GM12878 (cell line): ENCODE results near the gene POLRMT. TPM values are rescaled to one million over a fixed set of nuclear protein-coding genes. Genes with fewer than 3 reads are reported as not detected.
A peak's percentile ranks its signal among the peaks of the same experiment; 100 is the strongest.
"Not testable (repeated sequence)": the region's sequence is repeated elsewhere in the genome, so short reads cannot be mapped to it uniquely, and the experiment has no call there.

Experiments
- ATAC-seq: fragments of 200-7000 bp; cut with Tn5 transposase; 3 replicates; pipeline ENCODE4 v1.9.1; 2020; ENCODE audit warnings: mild to moderate bottlenecking, moderate library complexity
- BruUV-seq: library from RNA; stranded (reverse); fragments of 400-500 nt; replicated peaks from 2 replicates; lab custom pipeline; 2021; lab: Mats Ljungman, UMichigan
- CTCF ChIA-PET: fragments of 300-600 bp; sonication (Branson Sonifier 250); formaldehyde crosslinking; extraction: SDS; loops from one replicate; lab custom pipeline; 2021; ENCODE audit warnings: inconsistent platforms; lab: Yijun Ruan, JAX
- POLR2A ChIA-PET: fragments of 350-600 bp; formaldehyde crosslinking; extraction: SDS; loops from one replicate; lab custom pipeline; 2021; ENCODE audit warnings: inconsistent platforms; lab: Charles Lee
- RAD21 ChIA-PET: fragments of 300-600 bp; sonication (Branson Sonifier 250); formaldehyde crosslinking; loops from one replicate; lab custom pipeline; 2023; ENCODE audit warnings: antibody characterized with exemption; ENCODE audit not compliant: unreplicated experiment; lab: Charles Lee
- SMC1A ChIA-PET: fragments of 300-600 bp; sonication (Branson Sonifier 250); formaldehyde crosslinking; loops from one replicate; lab custom pipeline; 2023; ENCODE audit not compliant: unreplicated experiment, uncharacterized antibody; lab: Charles Lee
- DNase-seq: peaks from one replicate; pipeline ENCODE4 v3.0.0-alpha.2; 2011; ENCODE audit warnings: low read depth, low spot score
- FAIRE-seq: peaks from 3 replicates; lab custom pipeline; 2011; peaks lifted over from hg19 to GRCh38; lab: Jason Lieb, UNC
- H2AFZ ChIP-seq: 2 replicates; pipeline ENCODE4 v1.6.0; 2011; ENCODE audit warnings: low read depth, low read length, control low read depth; ENCODE audit not compliant: control insufficient read depth
- H3K27ac ChIP-seq: 2 replicates; pipeline ENCODE4 v1.5.1; 2011; ENCODE audit warnings: control low read depth; ENCODE audit not compliant: control insufficient read depth, insufficient read depth
- H3K27me3 ChIP-seq, 2 experiments: replicated peaks in 1 of 2; 2 replicates each; pipeline versions ENCODE4 v1.6.0 to v1.6.1; 2011; ENCODE audit warnings: low read length in 1 of 2; ENCODE audit not compliant: control insufficient read depth in 2 of 2, insufficient read depth in 2 of 2
- H3K36me3 ChIP-seq, 2 experiments: 2 replicates each; pipeline ENCODE4 v1.5.1; 2011; ENCODE audit warnings: low read length in 1 of 2; ENCODE audit not compliant: control insufficient read depth in 2 of 2, insufficient read depth in 2 of 2
- H3K4me1 ChIP-seq: 2 replicates; pipeline ENCODE4 v1.6.1; 2011; ENCODE audit warnings: mild to moderate bottlenecking, low read length, moderate library complexity, mixed read lengths; ENCODE audit not compliant: control insufficient read depth, insufficient read depth
- H3K4me2 ChIP-seq: 2 replicates; pipeline ENCODE4 v1.6.0; 2011; ENCODE audit warnings: control low read depth; ENCODE audit not compliant: control insufficient read depth, insufficient read depth
- H3K4me3 ChIP-seq: fragments of 200-600 bp; sonication (generic); 2 replicates; pipeline ENCODE4 v1.5.1; 2016
- H3K79me2 ChIP-seq: 2 replicates; pipeline ENCODE4 v1.6.0; 2011; ENCODE audit warnings: low read length; ENCODE audit not compliant: control insufficient read depth, insufficient read depth
- H3K9ac ChIP-seq: 2 replicates; pipeline ENCODE4 v1.8.0; 2011; ENCODE audit warnings: low read length, control low read depth, mixed read lengths; ENCODE audit not compliant: control insufficient read depth, insufficient read depth
- H3K9me3 ChIP-seq: replicated peaks from 3 replicates; pipeline ENCODE4 v1.5.1; 2011; ENCODE audit warnings: mild to moderate bottlenecking, low read length; ENCODE audit not compliant: control insufficient read depth, insufficient read depth
- H4K20me1 ChIP-seq: 2 replicates; pipeline ENCODE4 v1.6.0; 2011; ENCODE audit not compliant: control insufficient read depth, insufficient read depth
- BMI1 ChIP-seq: fragments of 450-650 bp; IDR thresholded peaks from 2 replicates; pipeline ENCODE4 v1.6.1; 2016; ENCODE audit warnings: mild to moderate bottlenecking, moderate library complexity, borderline replicate concordance
- FOXM1 ChIP-seq: IDR thresholded peaks from 2 replicates; pipeline ENCODE4 v1.6.1; 2012; ENCODE audit warnings: low read depth, mild to moderate bottlenecking, inconsistent platforms, low read length, moderate library complexity
- KAT2A ChIP-seq: conservative IDR thresholded peaks from 2 replicates; pipeline ENCODE4 v1.6.1; 2011; ENCODE audit warnings: low read depth, low read length; ENCODE audit not compliant: control insufficient read depth
- MAX ChIP-seq: IDR thresholded peaks from 2 replicates; pipeline ENCODE4 v1.6.1; 2012; ENCODE audit warnings: low read depth, low read length, improper control_type of control experiment
- PAX5 ChIP-seq: IDR thresholded peaks from 2 replicates; pipeline ENCODE4 v1.6.1; 2011; ENCODE audit warnings: low read depth, low read length, borderline replicate concordance
- ZNF687 ChIP-seq: fragments of 450-650 bp; IDR thresholded peaks from 2 replicates; pipeline ENCODE4 v1.6.1; 2017; ENCODE audit warnings: mild to moderate bottlenecking, moderate library complexity
- whole genome bisulfite sequencing: methylation state at CpG from one replicate; pipeline ENCODE4 v1.1.6; 2016; ENCODE audit warnings: low lambda C conversion rate; ENCODE audit not compliant: insufficient replicate concordance, insufficient coverage; ENCODE audit errors: missing lambda C conversion rate; 5-methylcytosine and 5-hydroxymethylcytosine counted together
- in situ Hi-C: fragments of 300-500 bp; cut with MboI; formaldehyde crosslinking; loops from 9 replicates; pipeline ENCODE4 v1.14.3; 2018; ENCODE audit warnings: mixed read lengths
- intact Hi-C: fragments of 100-400 bp; cut with micrococcal nuclease; formaldehyde crosslinking; loops from one replicate; pipeline ENCODE4 v1.14.2; 2022; ENCODE audit not compliant: unreplicated experiment
- polyA plus RNA-seq, 11 experiments: library from polyadenylated mRNA; depleted of rRNA in 4 of 11; unstranded in 6 of 11; stranded (reverse) in 5 of 11; fragments of >200 nt; fragmentation: Nextera tagmentation in 4 of 11; fragmentation: Illumina TruSeq in 1 of 11; extraction: Ambion mirVana in 4 of 11; extraction: Trizol in 1 of 11; gene quantifications; 1 replicate in 1 of 11; 2 replicates in 10 of 11; pipeline versions ENCODE4 v1.2.1 to v1.2.3, GENCODE V29; 2011 to 2016; ENCODE audit warnings: inconsistent platforms in 2 of 11, missing spikeins in 2 of 11, low read depth in 1 of 11
- total RNA-seq, 4 experiments: library from RNA; depleted of rRNA in 3 of 4; stranded (reverse); fragments of >200 nt in 3 of 4; fragmentation: Illumina TruSeq in 1 of 4; extraction: Trizol in 1 of 4; gene quantifications; 2 replicates each; pipeline versions ENCODE4 v1.2.1 to v1.2.3, GENCODE V29; 2013 to 2021
- TF ChIP-seq, protein P1 (sequence below): fragments of 150-350 bp; IDR thresholded peaks from 2 replicates; pipeline ENCODE4 v1.6.1; 2014; ENCODE audit warnings: mild to moderate bottlenecking, low read depth, low read length

The POLRMT gene
- total and polyA plus RNA-seq, 10 of the 15 experiments (the other 5 are each of a cell fraction or from before 2014, with no cell fraction given) = 9.9 to 57.6 (median 34.6) TPM

DNA sequence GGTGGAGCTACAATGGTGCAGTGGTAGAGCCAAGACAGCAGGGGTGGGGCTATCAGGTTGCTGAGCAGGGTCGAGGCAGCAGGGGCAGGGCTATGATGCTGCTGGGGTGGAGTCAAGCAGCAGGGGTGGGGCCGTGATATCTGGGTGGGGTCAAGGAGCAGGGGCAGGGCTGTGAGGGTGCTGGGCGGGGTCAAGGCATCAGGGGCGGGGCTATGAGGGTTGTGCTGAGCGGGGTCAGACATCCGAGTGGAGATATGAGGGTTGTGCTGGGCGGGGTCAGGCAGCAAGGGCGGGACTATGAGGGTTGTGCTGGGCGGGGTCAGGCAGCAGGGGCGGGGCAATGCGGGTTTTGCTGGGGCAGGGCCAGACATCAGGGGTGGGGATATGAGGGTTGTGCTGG is 29.0 kb downstream of the POLRMT start:
- Histone ChIP-seq H3K79me2 (no peaks in the 10 kb centered on the region), H2AFZ (no peak overlapping the region)
- no peak for TF ChIP-seq MAX
- TF ChIP-seq KAT2A = no peak
- no peak for TF ChIP-seq BMI1
- TF ChIP-seq, protein P1, sequence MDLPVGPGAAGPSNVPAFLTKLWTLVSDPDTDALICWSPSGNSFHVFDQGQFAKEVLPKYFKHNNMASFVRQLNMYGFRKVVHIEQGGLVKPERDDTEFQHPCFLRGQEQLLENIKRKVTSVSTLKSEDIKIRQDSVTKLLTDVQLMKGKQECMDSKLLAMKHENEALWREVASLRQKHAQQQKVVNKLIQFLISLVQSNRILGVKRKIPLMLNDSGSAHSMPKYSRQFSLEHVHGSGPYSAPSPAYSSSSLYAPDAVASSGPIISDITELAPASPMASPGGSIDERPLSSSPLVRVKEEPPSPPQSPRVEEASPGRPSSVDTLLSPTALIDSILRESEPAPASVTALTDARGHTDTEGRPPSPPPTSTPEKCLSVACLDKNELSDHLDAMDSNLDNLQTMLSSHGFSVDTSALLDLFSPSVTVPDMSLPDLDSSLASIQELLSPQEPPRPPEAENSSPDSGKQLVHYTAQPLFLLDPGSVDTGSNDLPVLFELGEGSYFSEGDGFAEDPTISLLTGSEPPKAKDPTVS = no peak
- TF ChIP-seq PAX5 = no peak
- TF ChIP-seq ZNF687 = no peak
- TF ChIP-seq FOXM1 = no peak
- TF ChIP-seq, all 136 proteins: peak for 0
- FAIRE-seq (no peak), DNase-seq (no peak), ATAC-seq (peak; percentile 85)
- Histone ChIP-seq H3K9me3 (no peaks in the 10 kb centered on the region), H3K9ac (no peak overlapping the region), H4K20me1 (no peaks in the 10 kb centered on the region), H3K4me2 (no peak overlapping the region), H3K27me3 (no peaks in the 10 kb centered on the region), H3K4me1 (no peaks in the 10 kb centered on the region), H3K36me3 (no peaks in the 10 kb centered on the region), H3K4me3 (no peak overlapping the region), H3K27ac (no peak overlapping the region)
- ChIA-PET CTCF (no interaction called here), RAD21 (no interaction called here), POLR2A (no interaction called here), SMC1A (no interaction called here)
- intact Hi-C loops (no loop called here), in situ Hi-C loops (no loop called here)
- WGBS = 40% methylated on average over 3 of the region's 11 CpGs
- BruUV-seq = no TSS peak

GRCh38 chr19:603779-604178 is 29.6 kb downstream of the POLRMT start:
- CTCF ChIA-PET, H3K4me1 ChIP-seq, H3K27me3 ChIP-seq, FAIRE-seq, in situ Hi-C loops, BruUV-seq, H4K20me1 ChIP-seq, SMC1A ChIA-PET, H3K9me3 ChIP-seq, H3K4me3 ChIP-seq, H3K9ac ChIP-seq, RAD21 ChIA-PET, intact Hi-C loops, H3K36me3 ChIP-seq, DNase-seq, H3K79me2 ChIP-seq, POLR2A ChIA-PET, H2AFZ ChIP-seq, H3K4me2 ChIP-seq, H3K27ac ChIP-seq: not testable (repeated sequence)
- 79% methylated on average over 20 of the region's 20 CpGs for WGBS
- peak; percentile 49 for ATAC-seq
